Stimulated activated CD8-positive, alpha-beta memory T cell treated with anti-CD3 and anti-CD28 coated beads, Interleukin-12 subunit alpha, Interleukin-12 subunit beta, amount 100 ng/mL, for 1 hour (primary cell): Measurements from ENCODE around the gene CARM1.
"Not testable (repeated sequence)": the region's sequence is repeated elsewhere in the genome, so short reads cannot be mapped to it uniquely, and the experiment has no call there.

Experiments used
- DNase-seq: peaks from one replicate; pipeline ENCODE4 v3.0.0-alpha.2; 2020; ENCODE audit warnings: low read depth

The CARM1 gene

GRCh38 chr19:10870955-10871603, at the start of gene CARM1:
Gene CARM1 (plus strand): TSS chr19:10871553. CDS start chr19:10871703, 150 bp downstream.
- peak; percentile 96 for DNase-seq

DNA sequence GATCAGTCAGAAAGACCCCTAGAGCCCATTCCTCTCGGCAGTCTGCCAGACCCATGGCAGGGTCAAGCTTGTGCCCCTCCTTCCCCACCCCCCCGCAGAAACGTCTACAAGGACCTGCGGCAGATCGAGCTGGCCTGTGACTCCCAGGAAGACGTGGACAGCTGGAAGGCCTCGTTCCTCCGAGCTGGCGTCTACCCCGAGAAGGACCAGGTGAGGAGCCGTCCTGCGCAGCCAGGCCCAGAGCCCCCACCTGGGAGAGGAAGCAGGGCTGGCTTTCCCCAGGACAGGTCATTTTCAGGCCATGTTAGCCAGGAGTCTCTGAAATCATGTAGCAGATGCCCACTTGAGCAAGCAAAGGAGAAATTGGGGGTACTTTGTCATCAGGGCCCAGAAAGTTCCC, 47.7 kb upstream of the CARM1 start:
- no peak for DNase-seq

DNA sequence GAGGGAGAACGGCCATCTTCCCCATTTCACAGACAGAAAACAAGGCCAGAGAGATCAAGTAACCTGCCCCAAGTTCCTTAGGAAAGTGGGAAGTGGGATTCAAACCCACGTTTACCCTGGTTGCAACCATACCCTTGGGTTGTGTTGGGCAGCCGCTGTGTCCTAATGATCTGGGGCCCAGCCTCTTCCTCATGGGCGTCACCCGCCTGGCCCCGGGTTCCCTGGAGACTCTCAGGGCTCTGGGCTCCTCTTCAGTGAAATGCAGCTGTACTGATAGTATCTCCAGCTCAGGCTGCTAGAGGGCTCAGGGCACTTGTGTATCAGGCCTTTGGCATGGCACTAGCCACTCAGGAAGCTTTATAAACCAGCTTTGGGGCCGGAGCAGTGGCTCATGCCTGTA, 45.1 kb upstream of the CARM1 start:
- DNase-seq: no peak

GRCh38 chr19:10826846-10827245, 44.5 kb upstream of the CARM1 start:
- DNase-seq: no peak

- DNase-seq: no peak
These were observed 42.2 kb upstream of the CARM1 start for GRCh38 chr19:10828981-10829821.

- DNase-seq: no peak
These were observed 41.4 kb upstream of the CARM1 start for GRCh38 chr19:10829967-10830366.

DNA sequence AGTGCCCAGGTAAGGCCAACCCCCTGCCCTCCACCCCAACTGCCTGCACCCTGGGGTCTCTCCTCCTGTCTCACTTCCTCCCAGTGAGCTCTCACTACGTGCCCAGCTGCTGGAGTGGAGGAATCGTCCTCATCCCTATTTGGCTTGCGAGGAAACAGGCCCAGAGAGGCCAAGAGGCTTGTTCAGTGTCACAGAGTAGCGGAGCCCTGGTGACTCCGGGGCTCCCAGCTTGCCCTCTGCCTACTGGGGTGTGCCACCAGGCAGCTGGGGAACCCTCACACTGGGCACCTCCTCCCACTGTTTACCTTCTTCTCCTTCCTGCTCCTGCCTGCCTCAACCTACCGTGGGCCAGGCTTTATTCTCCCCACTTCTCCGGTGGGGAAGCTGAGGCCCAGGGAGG, 41.0 kb upstream of the CARM1 start:
- no peak for DNase-seq

DNA sequence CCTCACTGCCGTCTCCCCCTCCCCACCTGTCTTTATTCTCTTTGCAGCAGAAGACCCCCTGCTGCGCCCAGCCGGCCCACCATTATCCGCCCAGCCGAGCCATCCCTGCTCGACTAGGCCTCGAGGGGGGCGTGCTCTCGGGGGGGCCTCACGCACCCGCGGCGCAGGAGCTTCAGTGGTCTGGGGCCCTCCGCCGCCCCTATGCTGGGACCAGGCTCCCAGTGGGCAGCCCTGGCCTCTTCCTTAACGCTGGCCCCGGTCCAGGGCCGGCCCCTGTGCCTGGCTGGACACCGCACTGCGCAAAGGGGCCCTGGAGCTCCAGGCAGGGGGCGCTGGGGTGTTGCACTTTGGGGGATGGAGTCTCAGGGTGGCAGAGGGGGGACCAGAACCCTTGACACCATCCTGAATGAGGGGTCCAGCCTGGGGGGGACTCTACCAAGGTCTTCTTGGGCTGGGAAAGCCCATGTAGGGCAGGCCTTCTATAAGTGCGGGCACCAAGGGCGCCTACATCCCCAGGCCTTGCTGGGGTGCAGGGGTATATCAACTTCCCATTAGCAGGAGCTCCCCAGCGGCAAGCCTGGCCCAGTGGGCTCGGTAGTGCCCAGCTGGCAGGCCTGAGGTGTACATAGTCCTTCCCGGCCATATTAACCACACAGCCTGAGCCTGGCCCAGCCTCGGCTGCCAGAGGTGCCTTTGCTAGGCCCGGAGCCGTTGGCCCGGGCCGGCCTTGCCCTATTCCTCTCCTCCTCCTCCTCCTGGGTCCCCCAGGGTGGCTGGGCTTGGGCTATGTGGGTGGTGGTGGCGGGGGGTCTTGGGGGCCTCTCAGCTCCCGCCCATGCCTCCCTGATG, 40.2 kb upstream of the CARM1 start:
- no peak for DNase-seq

GRCh38 chr19:10831987-10832938, 39.1 kb upstream of the CARM1 start:
- no peak for DNase-seq

- DNase-seq: no peak
These were observed 38.4 kb upstream of the CARM1 start for GRCh38 chr19:10832939-10833296.

DNA sequence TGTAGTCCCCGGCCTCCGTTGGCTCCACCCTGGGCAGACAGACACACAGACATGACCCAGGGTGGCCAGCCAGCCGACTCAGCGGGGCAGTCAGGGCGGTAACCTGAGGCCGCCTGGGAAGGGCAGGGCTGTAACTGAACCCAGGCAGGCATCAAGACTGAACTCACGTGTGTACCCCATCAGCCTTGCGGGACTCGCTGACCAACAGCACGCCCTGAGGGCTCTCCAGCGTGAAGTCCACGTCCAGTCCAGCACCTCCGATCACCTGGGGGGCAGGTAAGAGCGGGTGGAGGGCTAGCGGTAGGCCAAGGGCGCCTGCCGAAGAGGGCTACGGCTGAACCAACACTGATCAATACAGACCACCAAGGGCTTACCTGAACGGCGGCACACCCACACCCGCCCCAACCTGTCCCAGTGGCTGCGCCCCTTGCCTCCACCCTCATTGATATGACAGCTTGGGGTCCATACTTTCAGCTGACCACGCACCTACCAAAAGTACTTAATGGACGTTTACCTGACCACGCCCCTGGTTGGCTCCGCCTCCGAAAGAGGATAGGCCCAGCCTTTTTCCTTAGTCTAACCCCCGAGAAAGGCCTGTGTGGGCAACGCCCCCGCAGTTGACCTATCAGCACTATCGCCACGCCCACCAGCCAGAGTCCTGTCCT, 36.1 kb upstream of the CARM1 start:
- no peak for DNase-seq

DNA sequence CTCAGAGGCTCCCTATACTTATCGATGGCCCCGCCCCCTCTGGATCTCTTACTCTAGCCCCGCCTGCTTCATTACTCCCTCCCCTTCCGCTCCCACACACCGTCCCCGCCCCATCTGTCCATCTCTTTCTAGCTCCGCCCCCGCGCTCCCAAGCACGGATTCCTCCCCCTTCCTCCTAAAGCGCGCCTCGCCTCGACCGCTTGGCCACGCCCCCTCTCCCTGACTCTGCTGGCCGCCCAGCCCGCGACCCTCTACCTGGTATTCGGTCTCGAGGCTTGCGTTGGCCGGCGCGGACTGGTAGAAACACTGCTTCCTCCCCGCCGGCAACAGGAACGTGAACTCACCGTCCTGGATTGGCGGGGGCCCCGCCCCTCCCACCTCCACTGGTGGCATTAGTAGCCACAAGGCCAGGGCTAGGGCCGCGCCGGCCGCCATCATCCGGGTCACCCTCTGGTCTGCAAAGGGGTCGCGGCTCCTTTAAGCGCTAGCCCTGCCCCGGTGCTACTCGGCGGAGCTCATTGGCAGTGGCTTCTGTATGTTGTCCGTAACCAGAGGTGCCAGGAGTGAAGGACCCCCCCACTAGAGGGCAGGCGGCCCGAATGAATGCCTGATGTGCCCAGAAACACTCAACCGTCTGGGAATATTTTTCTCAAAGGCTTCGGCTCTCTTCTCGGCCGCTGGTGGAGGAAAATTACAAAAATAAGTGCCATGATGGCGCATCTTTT, 35.4 kb upstream of the CARM1 start, which contains the start of gene TMED1:
Gene TMED1, minus strand, starts transcription at position 459 of the 725 bp plus-strand sequence. Its CDS starts 21 bp downstream, at position 438.
- peak; percentile 88 for DNase-seq

DNA sequence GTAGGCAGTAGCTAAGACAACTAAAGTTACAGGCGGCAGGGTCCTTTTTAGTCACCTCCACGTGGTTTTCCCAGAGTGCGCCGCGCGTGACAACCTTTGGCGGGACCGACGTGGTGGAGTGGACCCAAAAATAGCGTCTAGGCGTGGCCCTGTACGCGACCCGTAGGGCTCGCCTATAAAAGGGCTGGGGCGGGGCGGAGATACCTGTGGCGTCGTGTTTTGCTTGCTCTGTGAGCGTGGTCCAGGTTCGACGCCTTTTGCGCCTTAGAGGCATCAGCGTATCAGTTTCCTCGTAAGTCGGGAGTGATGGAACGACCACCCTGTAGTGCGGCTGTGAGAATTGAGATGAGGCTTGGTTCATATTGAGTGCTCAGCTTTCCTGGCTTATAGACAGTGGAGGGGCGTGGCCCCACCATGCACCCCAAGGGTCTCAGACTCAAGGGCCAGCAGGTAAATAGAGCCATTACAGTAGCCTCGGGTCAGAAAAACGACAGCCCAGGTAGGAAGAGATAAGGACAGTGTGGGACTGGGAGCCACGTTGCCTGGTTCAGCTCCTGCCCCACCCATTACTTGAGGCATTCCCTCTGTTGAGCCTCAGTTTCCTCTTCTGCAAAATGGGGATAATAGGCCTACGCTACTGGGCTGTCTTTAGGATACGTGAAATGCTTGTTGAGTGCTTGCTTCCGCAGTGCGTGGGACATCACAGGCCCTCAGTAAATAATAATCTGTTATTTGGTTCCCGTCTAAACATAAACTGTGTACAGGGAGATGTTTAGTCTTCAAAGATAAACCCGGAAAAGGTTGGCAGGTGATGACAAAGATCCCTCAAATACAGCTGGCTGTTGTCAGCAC, 34.6 kb upstream of the CARM1 start:
- DNase-seq: peak; percentile 59

- DNase-seq: not testable (repeated sequence)
These were observed 33.7 kb upstream of the CARM1 start for GRCh38 chr19:10837649-10838048.

DNA sequence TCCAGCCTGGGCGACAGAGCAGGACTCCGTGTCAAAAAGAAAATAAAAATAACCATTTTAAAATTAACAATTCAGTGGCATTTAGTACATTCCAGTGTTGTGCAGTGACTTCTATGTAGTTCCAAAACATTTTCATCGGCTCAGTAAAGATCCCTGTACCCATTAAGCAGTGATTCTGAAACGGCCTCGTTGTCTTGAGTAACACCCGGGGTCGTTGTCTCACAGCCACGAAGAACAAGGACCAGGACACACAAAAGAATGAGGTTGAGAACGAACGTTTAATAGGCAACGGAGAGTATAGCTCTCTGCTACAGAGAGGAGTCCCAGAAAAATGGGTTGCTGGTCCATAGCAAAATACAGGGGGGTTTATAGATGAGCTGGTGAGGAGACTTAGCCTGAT, 33.0 kb upstream of the CARM1 start:
- no peak for DNase-seq

DNA sequence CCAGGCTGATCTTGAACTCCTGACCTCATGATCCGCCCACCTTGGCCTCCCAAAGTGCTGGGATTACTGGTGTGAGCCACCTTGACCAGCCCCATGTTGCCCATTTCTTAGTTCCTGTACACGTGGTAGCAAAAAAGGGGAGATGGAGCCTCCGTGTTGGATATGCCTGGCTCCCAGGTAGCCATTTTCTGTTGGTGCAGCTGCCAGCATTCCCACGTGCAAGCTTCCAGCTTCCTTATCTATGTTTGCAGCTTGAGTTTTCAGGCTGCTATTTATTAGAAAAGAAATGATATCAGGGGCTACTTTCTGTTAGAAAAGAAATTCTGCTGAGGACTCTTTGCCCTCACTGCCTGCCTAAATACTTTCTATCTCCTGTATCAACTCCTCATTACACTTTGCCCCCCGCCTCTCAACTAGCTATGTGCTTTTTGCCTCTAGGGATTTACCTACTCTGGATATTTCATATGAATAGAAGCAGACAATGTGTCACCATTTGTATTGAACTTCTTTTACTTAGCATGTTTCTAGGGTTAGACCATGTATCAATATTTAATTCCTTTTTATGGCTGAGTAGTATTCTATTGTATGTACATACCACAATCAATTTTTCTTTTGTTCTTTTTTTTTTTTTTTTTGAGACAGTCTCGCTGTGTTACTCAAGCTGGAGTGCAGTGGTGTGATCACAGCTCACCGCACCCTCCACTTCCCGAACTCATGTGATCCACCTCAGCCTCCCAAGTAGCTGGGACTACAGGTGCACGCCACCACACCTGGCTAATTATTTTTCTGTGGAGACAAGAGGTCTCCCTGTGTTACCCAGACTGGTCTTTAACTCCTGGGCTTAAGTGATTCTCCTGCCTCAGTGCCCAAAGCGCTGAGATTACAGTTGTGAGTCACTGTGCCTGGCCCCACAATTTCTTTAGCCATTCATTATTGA, 32.0 kb upstream of the CARM1 start:
- DNase-seq: no peak

DNA sequence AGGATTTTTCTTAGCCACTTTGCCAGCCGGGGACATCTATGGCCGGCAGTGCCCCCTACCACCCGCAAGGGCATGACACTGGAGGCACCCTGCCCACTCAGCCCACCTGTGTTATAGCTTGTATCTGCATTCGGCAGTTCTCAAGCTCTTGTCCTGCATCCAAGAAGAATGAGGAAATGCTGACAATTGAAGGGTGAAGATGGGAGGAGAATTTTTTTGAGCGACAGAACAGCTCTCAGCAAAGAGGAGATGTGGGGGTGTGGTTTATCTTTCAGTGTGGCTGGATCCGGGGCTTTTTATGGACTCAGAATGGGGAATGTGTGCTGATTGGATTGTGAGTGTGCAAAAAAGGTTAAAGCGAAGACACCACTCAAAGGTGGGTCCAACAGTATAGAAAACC, 28.6 kb upstream of the CARM1 start:
- no peak for DNase-seq
